PFSK-1 (cell line): Measurements from ENCODE around the gene PRSS21.

ENCODE experiments used
- POLR2AphosphoS5 ChIP-seq: IDR thresholded peaks from 2 replicates; pipeline ENCODE4 v1.6.1; 2012; ENCODE audit warnings: low read depth, mild to moderate bottlenecking, control low read depth, low read length, moderate library complexity
- REST ChIP-seq, 2 experiments: IDR thresholded peaks; 2 replicates each; pipeline versions ENCODE4 v1.6.1 to v1.8.0; 2011 to 2012; ENCODE audit warnings: low read depth in 2 of 2, low read length in 2 of 2, control low read depth in 1 of 2, inconsistent platforms in 1 of 2, mild to moderate bottlenecking in 1 of 2, moderate library complexity in 1 of 2; ENCODE audit not compliant: insufficient read depth in 1 of 2
- SIN3A ChIP-seq: IDR thresholded peaks from 2 replicates; pipeline ENCODE4 v1.6.1; 2012; ENCODE audit warnings: mild to moderate bottlenecking, low read length, moderate library complexity, borderline replicate concordance; ENCODE audit not compliant: insufficient read depth

- no peak for TF ChIP-seq REST (IDR thresholded peaks at IDR 0.05; ENCODE audit: insufficient read depth in 1 of 2, low read depth in 2 of 2, low read length in 2 of 2)
- TF ChIP-seq POLR2AphosphoS5: no peak
- TF ChIP-seq SIN3A: no peak
These were observed 7.6 kb downstream of the PRSS21 start for GRCh38 chr16:2824626-2825025.
